ENCODE results near the gene RGS7.

DNA sequence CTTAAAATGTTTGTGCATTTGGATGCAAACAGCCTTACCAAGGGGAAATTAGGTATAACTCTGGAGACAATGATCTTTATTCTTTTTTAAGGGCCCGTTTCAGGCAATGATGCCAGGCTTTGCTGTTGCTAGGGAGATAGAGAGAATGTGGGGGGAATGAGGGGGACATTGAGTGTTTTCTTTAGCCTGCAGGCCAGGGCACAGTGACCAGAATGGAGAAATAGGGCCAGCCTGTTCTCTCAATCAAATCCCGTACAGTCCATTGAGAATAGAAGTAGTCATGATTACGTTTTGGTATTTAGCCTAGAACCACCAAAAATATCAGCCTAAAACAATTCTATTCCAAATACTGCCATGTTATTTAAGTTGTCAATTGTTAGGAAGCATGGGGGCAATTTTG is 49.0 kb downstream of the RGS7 start:
- TF ChIP-seq CTCF (IDR thresholded peaks at IDR 0.05 in 4 of 5, conservative IDR thresholded peaks at IDR 0.05 in 1 of 5) (no peak), POLR2A (IDR thresholded peaks at IDR 0.05) (no peak)
